ENCODE data around the gene DAAM2.

The DAAM2 gene

GRCh38 chr6:39887692-39888450 is 95.7 kb downstream of the DAAM2 start:
- DNase-seq (ENCODE audit: low read depth): no peak

DNA sequence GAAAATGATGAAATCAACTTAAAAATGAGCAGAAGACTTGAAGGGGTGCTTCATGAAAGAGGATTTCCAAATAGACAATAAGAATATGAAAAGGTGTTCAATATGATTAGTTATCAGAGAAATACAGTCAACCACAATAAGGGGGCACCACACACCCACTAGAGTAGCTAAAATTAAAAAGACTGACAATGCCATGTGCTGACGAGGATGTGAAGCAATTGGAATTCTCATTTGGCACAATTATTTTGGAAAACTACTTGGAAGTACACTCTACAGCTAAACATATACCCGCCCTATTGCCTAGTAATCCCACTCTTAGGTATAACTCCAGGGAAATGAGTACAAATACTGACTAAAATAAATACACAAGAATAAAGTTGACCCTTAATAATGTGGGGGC is 97.1 kb downstream of the DAAM2 start:
- DNase-seq (ENCODE audit: low read depth): no peak

DNA sequence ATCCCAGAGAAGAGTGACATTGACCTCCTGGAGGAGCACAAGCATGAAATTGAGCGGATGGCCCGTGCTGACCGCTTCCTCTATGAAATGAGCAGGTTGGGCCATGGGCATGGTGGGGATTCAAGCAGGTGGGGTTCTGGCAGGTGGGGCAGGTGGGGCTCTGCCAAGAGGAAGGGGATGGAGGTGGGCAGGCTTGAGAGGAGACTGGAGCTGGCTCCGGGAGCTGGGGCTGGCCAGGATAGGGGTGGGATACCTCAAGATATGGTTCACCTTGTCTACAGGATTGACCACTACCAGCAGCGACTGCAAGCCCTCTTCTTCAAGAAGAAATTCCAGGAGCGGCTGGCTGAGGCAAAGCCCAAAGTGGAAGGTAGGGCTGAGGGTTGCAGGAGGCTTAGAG is 99.2 kb downstream of the DAAM2 start:
- DNase-seq (ENCODE audit: low read depth): no peak

DNA sequence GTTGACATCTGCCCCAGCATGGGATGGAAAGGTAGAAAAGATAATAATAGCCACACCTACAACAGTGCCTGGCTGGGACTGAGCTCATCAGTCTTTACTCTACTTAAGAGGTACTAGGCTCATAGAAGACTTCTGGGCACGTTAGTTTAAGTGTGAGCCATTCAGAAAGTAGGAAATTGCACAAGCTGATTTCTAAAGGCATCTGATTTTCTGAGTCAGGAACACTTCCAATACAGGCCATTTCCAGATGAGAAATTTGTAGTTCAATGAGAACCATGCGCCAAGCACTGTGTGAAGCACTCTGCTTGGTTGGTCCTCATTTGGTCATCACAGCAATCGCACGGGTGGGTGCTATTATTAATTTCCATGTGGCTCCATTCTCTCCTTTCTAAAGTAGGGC is 99.8 kb downstream of the DAAM2 start:
- DNase-seq (ENCODE audit: low read depth): no peak

DNA sequence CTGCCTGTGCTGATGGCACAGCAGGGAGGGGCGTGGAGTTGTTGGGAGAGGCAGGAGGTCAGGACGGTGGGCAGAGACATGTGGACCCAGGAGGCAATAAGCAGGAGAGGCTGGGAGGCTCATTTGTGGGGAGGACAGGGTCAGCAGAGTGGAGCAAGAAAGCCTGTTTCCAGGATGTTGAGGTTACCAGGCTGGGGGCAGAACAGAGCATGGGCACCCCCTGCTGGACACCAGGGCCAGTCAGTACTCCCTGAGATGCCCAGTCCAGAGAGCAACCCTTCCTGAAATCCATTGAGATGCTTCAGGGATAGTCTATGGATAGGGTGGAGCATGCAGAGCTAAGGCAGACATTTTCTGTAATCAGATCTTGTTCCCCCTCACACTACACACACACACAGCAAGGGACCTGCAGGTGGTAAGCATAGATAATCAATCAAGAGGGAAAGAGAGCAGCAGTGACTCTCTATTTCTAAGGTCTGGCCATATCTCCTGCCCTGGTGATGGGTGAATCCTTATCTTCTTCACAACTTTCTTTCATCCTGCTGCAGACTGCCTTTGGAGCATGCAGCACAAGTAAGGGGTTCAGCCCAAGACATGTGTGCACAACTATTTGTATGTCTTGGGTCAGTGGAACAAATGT is 100.4 kb downstream of the DAAM2 start:
- no peak for DNase-seq (ENCODE audit: low read depth)

- no peak for DNase-seq (ENCODE audit: low read depth)
These were observed 101.1 kb downstream of the DAAM2 start for GRCh38 chr6:39893286-39893685.

DNA sequence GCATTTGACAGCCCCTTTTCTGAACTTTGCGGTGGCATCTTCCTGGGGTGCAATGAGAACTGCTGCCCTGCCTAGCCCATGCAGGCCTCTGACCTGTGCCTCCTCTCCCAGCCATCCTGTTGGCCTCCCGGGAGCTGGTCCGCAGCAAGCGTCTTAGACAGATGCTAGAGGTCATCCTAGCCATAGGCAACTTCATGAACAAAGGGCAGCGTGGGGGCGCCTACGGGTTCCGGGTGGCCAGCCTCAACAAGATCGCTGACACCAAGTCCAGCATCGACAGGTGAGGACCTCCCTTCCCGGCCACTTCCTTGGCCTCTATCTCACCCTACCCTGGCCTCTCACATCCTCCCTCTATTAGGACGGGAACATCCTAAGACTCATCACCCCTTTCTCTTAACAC is 104.5 kb downstream of the DAAM2 start:
- DNase-seq (ENCODE audit: low read depth): no peak

DNA sequence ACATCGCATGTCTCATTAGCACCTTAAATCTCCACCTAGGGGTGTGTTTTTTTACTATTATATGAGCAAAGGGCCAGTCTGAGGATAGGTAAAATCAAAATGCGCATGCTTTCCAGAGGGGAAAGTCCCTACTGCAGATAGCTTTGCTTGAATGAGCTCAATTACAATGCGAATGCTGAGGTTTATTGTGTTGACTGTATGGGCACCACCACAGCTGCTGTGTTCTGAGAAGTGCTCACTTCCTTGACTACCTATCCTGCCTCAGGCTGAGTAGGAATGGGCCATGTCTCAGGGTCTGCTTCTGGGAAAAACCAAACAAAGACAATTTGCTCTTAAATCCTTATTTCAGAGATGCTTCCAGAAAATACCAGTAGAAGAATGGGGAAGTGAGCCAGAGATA is 105.5 kb downstream of the DAAM2 start:
- no peak for DNase-seq (ENCODE audit: low read depth)

GRCh38 chr6:39898625-39899024 is 106.4 kb downstream of the DAAM2 start:
- no peak for DNase-seq (ENCODE audit: low read depth)

DNA sequence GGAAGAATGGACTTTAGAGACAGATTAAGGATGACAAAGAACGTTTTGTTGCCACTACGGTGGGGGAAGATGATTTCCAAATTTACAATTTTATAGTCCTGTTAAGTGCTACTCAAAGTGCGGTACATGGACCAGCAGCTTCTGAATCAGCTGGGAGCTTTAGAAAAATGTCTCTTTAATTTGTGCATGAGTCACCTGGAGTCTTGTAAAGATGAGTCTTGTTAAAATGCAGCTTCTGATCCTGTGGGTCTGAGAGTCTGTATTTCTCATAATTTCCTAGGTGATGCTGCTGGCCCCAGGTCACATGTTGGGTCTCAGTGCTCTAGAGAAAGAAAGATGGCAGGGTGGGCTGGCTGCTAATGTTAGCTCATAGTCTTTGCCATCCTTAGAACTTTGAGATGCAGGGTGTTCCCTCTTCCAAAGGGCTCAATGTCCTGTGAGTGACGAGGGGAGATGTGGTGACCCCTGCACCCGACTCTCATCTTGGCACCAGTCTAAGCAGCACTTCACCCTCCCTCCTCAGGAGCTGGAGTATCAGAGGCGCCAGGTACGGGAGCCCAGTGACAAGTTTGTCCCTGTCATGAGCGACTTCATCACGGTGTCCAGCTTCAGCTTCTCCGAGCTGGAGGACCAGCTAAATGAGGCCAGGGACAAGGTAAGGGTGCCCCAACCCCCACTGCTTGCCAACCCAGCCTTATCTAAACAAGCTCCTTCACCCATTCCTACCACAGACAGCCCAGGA is 107.5 kb downstream of the DAAM2 start:
- DNase-seq (ENCODE audit: low read depth): no peak

- DNase-seq (ENCODE audit: low read depth): no peak
These were observed 109.0 kb downstream of the DAAM2 start for GRCh38 chr6:39901116-39901655.

GRCh38 chr6:39901670-39902069 is 109.5 kb downstream of the DAAM2 start:
- no peak for DNase-seq (ENCODE audit: low read depth)

GRCh38 chr6:39902136-39902535 is 110.0 kb downstream of the DAAM2 start:
- no peak for DNase-seq (ENCODE audit: low read depth)

GRCh38 chr6:39902786-39903465 is 110.8 kb downstream of the DAAM2 start:
- no peak for DNase-seq (ENCODE audit: low read depth)

- no peak for DNase-seq (ENCODE audit: low read depth)
These were observed 111.5 kb downstream of the DAAM2 start for GRCh38 chr6:39903656-39904055.

- DNase-seq (ENCODE audit: low read depth): no peak
These were observed 112.9 kb downstream of the DAAM2 start for GRCh38 chr6:39904946-39905639.

DNA sequence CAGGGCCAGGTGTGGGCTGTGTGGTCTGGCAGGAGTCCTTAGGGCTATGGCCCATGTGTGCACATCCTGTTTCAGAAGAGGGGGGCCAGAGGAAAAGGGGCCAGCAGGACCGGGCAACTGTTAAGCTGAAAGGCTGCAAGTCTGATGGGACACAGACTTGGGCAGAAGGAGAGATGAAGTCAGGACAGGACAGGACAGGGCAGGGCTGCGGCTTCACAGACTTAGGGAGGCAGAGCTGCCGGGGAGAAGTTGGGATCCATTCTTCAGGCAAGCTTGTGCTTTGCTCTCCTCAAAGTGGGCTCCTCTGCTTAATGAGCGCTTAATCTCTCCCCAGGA is 113.4 kb downstream of the DAAM2 start:
- DNase-seq (ENCODE audit: low read depth): no peak

DNA sequence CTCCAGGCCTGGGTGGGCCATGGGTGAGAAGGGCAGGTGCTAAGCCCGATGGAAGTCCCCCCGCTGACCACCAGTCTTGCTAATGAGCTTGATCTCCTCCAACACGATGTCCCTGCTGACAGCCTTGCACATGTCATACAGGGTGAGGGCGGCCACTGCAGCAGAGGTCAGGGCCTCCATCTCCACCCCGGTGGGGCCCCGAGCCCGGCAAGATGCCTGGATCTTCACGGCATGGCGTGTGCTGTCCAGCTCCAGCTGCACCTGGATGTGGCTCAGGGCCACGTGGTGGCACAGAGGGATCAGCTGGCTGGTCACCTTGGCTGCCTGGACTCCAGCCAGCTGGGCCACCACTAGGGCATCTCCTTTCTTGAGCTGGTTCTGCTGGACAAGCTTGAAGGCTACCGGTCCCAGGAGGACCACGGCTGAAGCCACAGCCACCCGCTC is 114.2 kb downstream of the DAAM2 start:
- DNase-seq (ENCODE audit: low read depth): no peak

GRCh38 chr6:39907871-39908575 is 115.8 kb downstream of the DAAM2 start:
- no peak for DNase-seq (ENCODE audit: low read depth)

DNA sequence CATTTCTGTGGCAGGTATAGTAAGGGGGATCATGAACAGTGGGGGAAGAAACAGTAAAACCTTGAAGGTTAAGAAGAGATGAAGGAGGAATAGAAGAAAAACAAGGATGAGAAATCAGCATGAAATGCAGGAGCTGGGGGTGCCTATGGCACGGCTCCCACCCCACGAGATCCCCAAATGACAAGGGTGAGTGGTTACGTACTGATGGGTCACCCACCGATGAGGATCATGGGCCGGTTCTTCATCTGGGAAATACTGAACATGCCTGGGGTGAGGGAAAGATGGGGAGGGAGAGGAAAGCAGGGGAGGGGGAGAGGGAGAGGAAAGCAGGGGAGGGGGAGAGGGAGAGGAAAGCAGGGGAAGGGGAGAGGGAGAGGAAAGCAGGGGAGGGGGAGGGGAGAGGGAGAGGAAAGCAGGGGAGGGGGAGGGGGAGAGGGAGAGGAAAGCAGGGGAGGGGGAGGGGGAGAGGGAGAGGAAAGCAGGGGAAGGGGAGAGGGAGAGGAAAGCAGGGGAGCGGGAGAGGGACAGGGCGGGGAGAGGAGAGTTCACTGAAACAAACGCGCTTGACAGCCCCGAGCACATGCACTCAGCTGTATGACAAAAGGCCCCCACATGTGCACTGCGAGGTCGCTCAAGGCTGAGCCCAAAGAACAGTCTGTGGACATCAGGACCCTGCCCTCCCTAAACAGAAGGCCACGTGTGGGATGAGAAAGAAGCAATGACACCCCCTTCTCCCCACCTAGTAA is 116.8 kb downstream of the DAAM2 start:
- no peak for DNase-seq (ENCODE audit: low read depth)
